ENCODE results near the gene BACH2.

Gene BACH2

GRCh38 chr6:90146024-90146423 is 150.6 kb downstream of the BACH2 start:
- TF ChIP-seq REST (IDR thresholded peaks at IDR 0.05; ENCODE audit: insufficient read depth in 1 of 2, low read depth in 2 of 2, low read length in 2 of 2) (no peak), POLR2AphosphoS5 (IDR thresholded peaks at IDR 0.05; ENCODE audit: low read depth, low read length) (no peak), FOXP2 (optimal IDR thresholded peaks at IDR 0.05; ENCODE audit: borderline replicate concordance, extremely low read depth, extremely low read length, insufficient read depth) (no peak), TAF1 (IDR thresholded peaks at IDR 0.05; ENCODE audit: borderline replicate concordance, insufficient read depth, low read length) (no peak), SIN3A (IDR thresholded peaks at IDR 0.05; ENCODE audit: borderline replicate concordance, insufficient read depth, low read length) (no peak)

GRCh38 chr6:90144928-90145555 is 151.6 kb downstream of the BACH2 start:
- no peak for TF ChIP-seq POLR2AphosphoS5 (IDR thresholded peaks at IDR 0.05; ENCODE audit: low read depth, low read length)
- no peak for TF ChIP-seq SIN3A (IDR thresholded peaks at IDR 0.05; ENCODE audit: borderline replicate concordance, insufficient read depth, low read length)
- no peak for TF ChIP-seq TAF1 (IDR thresholded peaks at IDR 0.05; ENCODE audit: borderline replicate concordance, insufficient read depth, low read length)
- no peak for TF ChIP-seq REST (IDR thresholded peaks at IDR 0.05; ENCODE audit: insufficient read depth in 1 of 2, low read depth in 2 of 2, low read length in 2 of 2)
- no peak for TF ChIP-seq FOXP2 (optimal IDR thresholded peaks at IDR 0.05; ENCODE audit: borderline replicate concordance, extremely low read depth, extremely low read length, insufficient read depth)

- TF ChIP-seq REST (IDR thresholded peaks at IDR 0.05; ENCODE audit: insufficient read depth in 1 of 2, low read depth in 2 of 2, low read length in 2 of 2) (no peak), POLR2AphosphoS5 (IDR thresholded peaks at IDR 0.05; ENCODE audit: low read depth, low read length) (no peak), SIN3A (IDR thresholded peaks at IDR 0.05; ENCODE audit: borderline replicate concordance, insufficient read depth, low read length) (no peak), FOXP2 (optimal IDR thresholded peaks at IDR 0.05; ENCODE audit: borderline replicate concordance, extremely low read depth, extremely low read length, insufficient read depth) (no peak), TAF1 (IDR thresholded peaks at IDR 0.05; ENCODE audit: borderline replicate concordance, insufficient read depth, low read length) (no peak)
These were observed 152.2 kb downstream of the BACH2 start for GRCh38 chr6:90144396-90144795.

GRCh38 chr6:90140683-90141082 is 156.0 kb downstream of the BACH2 start:
- TF ChIP-seq REST (IDR thresholded peaks at IDR 0.05; ENCODE audit: insufficient read depth in 1 of 2, low read depth in 2 of 2, low read length in 2 of 2) (no peak), SIN3A (IDR thresholded peaks at IDR 0.05; ENCODE audit: borderline replicate concordance, insufficient read depth, low read length) (no peak), POLR2AphosphoS5 (IDR thresholded peaks at IDR 0.05; ENCODE audit: low read depth, low read length) (no peak), TAF1 (IDR thresholded peaks at IDR 0.05; ENCODE audit: borderline replicate concordance, insufficient read depth, low read length) (no peak), FOXP2 (optimal IDR thresholded peaks at IDR 0.05; ENCODE audit: borderline replicate concordance, extremely low read depth, extremely low read length, insufficient read depth) (no peak)

All from PFSK-1 (cell line).